ENCODE results near the gene CORO1C.
"Not testable (repeated sequence)": the region's sequence is repeated elsewhere in the genome, so short reads cannot be mapped to it uniquely, and the experiment has no call there.

Gene CORO1C

DNA sequence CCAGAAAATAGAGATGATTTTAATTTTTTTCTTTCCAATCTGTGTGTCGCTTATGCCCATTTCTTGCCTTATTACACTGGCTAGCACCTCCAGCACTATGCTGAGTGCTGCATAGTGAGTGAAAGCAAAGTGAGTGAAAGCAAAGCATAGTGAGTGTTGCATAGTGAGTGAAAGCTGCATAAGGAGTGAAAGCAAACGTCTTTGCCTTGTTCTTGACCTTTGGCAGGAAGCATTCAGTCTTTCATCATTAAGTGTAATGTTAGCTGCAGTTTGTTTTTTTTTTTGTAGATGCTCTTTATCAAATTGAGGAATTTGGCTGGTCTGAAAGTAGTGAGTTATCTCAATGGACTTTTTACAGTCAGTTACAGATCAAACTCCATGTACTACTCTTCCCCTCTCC lies 6.9 kb upstream of the CORO1C start:
- H3K27ac Mint-ChIP-seq, result no peak overlapping the region
- H3K36me3 Mint-ChIP-seq (ENCODE audit: low read depth), result no peaks in the 10 kb centered on the region
- H3K4me3 Mint-ChIP-seq, result no peak overlapping the region
- peaks cover 33% of the 10 kb centered on the region for H3K27me3 Mint-ChIP-seq (ENCODE audit: low read depth)
- no peaks in the 10 kb centered on the region for H3K9me3 Mint-ChIP-seq
- peaks cover 9% of the 10 kb centered on the region for H3K4me1 Mint-ChIP-seq (ENCODE audit: low read depth)

- no peaks in the 10 kb centered on the region for H3K36me3 Mint-ChIP-seq (ENCODE audit: low read depth)
- no peak overlapping the region for H3K27ac Mint-ChIP-seq
- H3K4me3 Mint-ChIP-seq, result no peak overlapping the region
- H3K4me1 Mint-ChIP-seq (ENCODE audit: low read depth), result peaks cover 18% of the 10 kb centered on the region
- H3K27me3 Mint-ChIP-seq (ENCODE audit: low read depth), result peaks cover 21% of the 10 kb centered on the region
- no peaks in the 10 kb centered on the region for H3K9me3 Mint-ChIP-seq
Observed at GRCh38 chr12:108735855-108736254, 4.5 kb upstream of the CORO1C start.

DNA sequence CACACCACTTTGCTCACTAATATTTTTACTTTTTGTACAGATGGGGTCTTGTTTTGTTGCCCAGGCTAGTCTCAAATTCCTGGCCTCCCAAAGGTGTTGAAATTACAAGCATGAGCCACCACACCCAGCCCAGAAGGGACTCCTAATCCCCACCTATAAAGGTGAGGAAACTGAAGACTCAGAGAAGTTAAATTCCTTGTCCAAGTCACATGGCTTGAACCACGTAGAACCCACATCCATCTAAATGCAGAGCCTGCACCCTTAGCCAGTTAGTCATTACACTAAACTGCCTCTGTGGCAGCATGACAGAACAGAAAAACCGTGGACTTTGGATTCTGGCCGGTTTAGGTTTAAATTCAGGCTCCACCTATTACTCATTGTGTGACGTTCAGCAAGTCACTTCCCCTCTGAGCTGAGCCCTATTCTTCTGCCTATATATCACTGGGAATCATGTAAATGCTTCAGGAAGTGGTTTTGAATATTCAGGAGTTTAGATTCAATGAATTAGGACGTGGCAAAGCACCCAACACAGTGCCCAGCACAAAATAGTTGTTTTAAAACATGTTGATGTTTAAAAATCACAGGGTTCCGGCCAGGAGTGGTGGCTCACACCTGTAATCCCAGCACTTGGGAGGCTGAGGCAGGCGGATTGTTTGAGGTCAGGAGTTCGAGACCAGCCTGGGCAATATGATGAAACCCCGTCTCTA lies 3.0 kb upstream of the CORO1C start:
- Mint-ChIP-seq H3K36me3 (ENCODE audit: low read depth) (no peaks in the 10 kb centered on the region), H3K9me3 (no peaks in the 10 kb centered on the region), H3K4me1 (ENCODE audit: low read depth) (peaks cover 30% of the 10 kb centered on the region), H3K27ac (peak overlapping the region; percentile 67), H3K4me3 (no peak overlapping the region), H3K27me3 (ENCODE audit: low read depth) (peaks cover 10% of the 10 kb centered on the region)

DNA sequence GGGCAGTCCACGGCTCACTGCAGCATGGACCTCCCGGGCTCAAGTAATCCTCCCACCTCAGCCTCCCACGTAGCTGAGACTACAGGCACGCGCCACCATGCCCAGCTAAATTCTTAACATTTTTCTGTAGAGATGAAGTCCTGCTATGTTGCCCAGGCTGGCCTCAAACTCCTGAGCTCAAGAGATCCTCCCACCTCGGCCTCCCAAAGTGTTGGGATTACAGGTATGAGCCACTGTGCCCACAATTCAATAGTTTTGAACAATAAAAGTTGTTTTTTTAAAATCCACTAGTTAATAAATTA lies 1.9 kb upstream of the CORO1C start:
- peaks cover 37% of the 10 kb centered on the region for H3K4me1 Mint-ChIP-seq (ENCODE audit: low read depth)
- peaks cover 11% of the 10 kb centered on the region for H3K27me3 Mint-ChIP-seq (ENCODE audit: low read depth)
- H3K4me3 Mint-ChIP-seq; H3K36me3 Mint-ChIP-seq (ENCODE audit: low read depth); H3K9me3 Mint-ChIP-seq; H3K27ac Mint-ChIP-seq: not testable (repeated sequence)

DNA sequence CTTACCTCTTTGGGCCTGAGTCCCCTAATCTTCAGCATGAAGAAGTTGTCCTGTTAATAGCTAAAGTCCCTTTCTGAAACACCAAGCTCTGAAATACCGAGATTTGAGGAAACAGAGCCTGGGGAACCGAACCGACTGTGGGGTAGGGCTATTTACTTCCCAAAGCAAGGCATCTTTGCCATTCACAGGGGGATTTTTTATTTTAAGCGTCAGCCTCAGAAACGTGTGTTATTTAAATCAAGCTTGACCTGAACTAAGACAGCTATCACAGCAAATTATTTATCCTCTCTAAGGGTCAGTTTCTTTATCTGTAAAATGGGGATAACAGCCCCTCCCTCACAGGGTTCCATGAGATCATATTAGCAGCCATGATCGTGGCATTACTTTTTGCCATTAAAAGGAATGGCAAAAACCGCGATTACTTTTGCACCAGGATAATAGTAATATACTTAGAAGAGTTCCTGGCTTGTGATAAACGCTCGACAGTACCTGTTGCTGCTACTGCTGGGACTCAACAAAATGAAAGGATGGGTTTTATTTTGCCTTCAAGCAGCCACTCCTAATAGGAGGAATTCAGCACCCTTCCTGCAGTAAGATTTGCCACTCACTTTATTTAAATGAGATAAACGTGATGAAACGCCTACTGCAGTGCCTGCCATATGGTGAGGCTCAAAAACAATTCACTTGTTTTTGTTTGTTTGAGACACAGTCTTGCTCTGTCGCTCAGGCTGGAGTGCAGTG lies 1.3 kb upstream of the CORO1C start:
- Mint-ChIP-seq H3K36me3 (ENCODE audit: low read depth) (peaks cover 1% of the 10 kb centered on the region), H3K4me3 (peak overlapping the region; percentile 93)

DNA sequence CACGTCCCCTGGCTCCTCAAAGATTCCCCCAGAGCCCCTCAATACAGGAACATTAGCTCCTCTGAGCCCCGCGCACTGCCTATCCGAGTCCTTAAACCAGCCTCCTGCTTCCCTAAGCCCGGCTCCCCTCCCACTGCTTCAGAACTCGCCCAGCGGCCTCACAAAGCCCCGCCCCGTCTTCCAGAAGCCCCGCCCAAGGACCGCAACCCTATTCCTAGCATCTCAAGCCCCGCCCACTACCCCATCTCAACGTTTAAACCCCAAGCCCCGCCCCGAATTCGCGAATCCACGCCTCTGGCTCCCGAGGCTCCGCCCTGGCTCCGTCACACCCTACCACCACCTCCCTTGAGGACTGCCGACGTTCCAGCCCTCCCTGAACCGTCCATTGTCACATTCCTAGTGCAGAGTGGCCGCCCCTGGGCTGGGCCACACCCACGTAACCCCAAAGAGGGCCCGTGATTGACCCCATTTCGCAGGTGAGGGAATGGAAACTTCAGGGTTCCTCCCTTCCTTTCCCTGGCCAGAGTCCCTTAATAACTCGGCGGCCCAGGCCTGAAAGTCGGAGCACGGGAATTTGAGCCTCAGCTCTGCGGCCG lies 646 bp upstream of the CORO1C start:
- Mint-ChIP-seq H3K4me3 (peak overlapping the region; percentile 93), H3K27ac (peak overlapping the region; percentile 93), H3K9me3 (no peaks in the 10 kb centered on the region), H3K4me1 (ENCODE audit: low read depth) (peaks cover 36% of the 10 kb centered on the region), H3K27me3 (ENCODE audit: low read depth) (peaks cover 8% of the 10 kb centered on the region), H3K36me3 (ENCODE audit: low read depth) (peaks cover 1% of the 10 kb centered on the region)

More for the DNA sequence above, 1.3 kb upstream of the CORO1C start:
- no peaks in the 10 kb centered on the region for H3K9me3 Mint-ChIP-seq
- peaks cover 8% of the 10 kb centered on the region for H3K27me3 Mint-ChIP-seq (ENCODE audit: low read depth)
- H3K4me1 Mint-ChIP-seq (ENCODE audit: low read depth), result peaks cover 34% of the 10 kb centered on the region
- H3K27ac Mint-ChIP-seq, result no peak overlapping the region

- Mint-ChIP-seq H3K27me3 (ENCODE audit: low read depth) (peaks cover 8% of the 10 kb centered on the region), H3K36me3 (ENCODE audit: low read depth) (peaks cover 1% of the 10 kb centered on the region), H3K4me3 (peak overlapping the region; percentile 83), H3K27ac (peak overlapping the region; percentile 70), H3K4me1 (ENCODE audit: low read depth) (peaks cover 35% of the 10 kb centered on the region), H3K9me3 (no peaks in the 10 kb centered on the region)
Observed at GRCh38 chr12:108730365-108731104, 783 bp downstream of the CORO1C start.

DNA sequence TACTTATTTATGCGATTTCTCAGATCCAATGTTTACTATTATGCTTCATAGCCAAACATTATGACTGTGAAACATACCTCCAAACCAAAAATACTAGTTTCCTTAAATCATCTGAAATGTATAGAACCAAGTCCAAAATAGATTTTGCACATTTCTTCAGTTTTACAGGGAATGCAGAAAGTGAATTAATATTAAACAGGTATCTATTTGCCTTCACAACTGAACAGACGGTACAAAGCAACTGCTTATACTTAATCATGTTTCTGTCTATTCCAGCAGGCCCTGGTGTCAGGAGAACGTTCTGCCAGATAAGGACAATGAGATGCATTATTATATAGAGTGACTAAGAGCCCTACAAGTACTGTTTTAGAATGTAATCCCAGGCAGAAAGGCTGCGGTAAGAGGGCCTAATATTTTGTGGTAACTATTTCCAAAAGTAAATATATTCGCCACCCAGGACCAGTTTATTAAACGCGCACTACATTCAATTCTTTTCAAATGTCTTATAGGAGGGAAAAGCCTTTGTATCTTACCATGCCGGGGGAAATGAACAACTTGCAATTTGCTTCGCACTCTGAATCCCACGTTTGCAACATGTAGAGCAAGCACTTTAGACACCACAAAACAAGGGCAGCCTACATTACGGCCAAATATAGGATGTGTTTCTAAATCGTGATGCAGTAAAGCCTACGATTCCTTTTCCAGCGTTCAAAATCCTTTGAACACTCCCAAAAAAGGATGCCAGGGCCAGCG lies 1.5 kb downstream of the CORO1C start:
- H3K4me3 Mint-ChIP-seq, result peak overlapping the region; percentile 83
- H3K27ac Mint-ChIP-seq, result peak overlapping the region; percentile 70
- peaks cover 1% of the 10 kb centered on the region for H3K36me3 Mint-ChIP-seq (ENCODE audit: low read depth)
- H3K9me3 Mint-ChIP-seq, result no peaks in the 10 kb centered on the region
- peaks cover 39% of the 10 kb centered on the region for H3K4me1 Mint-ChIP-seq (ENCODE audit: low read depth)
- peaks cover 4% of the 10 kb centered on the region for H3K27me3 Mint-ChIP-seq (ENCODE audit: low read depth)

GRCh38 chr12:108728820-108729611 lies 2.3 kb downstream of the CORO1C start:
- no peak overlapping the region for H3K4me3 Mint-ChIP-seq
- H3K27me3 Mint-ChIP-seq (ENCODE audit: low read depth), result peaks cover 4% of the 10 kb centered on the region
- peaks cover 43% of the 10 kb centered on the region for H3K4me1 Mint-ChIP-seq (ENCODE audit: low read depth)
- peaks cover 1% of the 10 kb centered on the region for H3K36me3 Mint-ChIP-seq (ENCODE audit: low read depth)
- H3K27ac Mint-ChIP-seq, result no peak overlapping the region
- H3K9me3 Mint-ChIP-seq, result no peaks in the 10 kb centered on the region

DNA sequence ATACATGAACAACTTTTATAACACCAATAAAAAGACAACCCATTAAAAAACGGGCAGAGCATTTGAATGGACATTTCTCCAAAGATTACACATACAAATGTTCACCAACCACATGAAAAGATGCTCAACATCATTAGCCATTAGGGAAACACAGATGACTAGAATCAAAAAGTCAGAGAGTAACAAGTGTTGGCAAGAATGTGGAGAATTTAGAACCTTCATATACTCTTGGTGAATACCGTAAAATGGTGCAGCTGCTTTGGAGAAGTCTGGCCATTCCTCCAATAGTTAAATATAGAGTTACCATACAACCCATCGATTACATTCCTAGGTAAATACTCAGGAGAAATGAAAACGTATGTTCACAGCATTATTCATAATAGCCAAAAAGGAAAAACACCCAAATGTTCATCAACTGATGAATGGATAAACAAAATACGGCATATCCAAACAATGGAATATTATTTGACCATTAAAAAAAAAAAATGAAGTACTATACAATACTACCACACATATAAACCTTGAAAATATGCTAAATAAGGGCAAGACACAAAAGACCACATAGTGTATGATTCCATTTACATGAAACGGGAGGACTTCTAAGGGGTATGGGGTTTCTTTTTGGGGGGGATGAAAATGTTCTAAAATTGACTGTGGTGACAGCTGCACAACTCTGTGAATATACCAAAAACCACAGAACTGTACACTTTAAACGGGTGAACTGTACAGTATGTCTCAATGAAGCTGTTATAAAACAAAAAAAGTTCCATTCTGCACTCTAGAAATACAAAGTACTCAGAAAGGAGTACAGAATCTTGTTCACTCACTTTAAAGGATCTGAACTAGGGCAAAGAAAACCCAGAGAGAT lies 3.2 kb downstream of the CORO1C start:
- Mint-ChIP-seq H3K27ac (no peak overlapping the region), H3K36me3 (ENCODE audit: low read depth) (peaks cover 1% of the 10 kb centered on the region), H3K9me3 (no peaks in the 10 kb centered on the region), H3K27me3 (ENCODE audit: low read depth) (peaks cover 4% of the 10 kb centered on the region), H3K4me3 (no peak overlapping the region), H3K4me1 (ENCODE audit: low read depth) (peaks cover 48% of the 10 kb centered on the region)

- Mint-ChIP-seq H3K4me1 (ENCODE audit: low read depth) (peaks cover 47% of the 10 kb centered on the region), H3K27ac (no peak overlapping the region), H3K4me3 (no peak overlapping the region)
Observed at GRCh38 chr12:108727161-108727560, 4.2 kb downstream of the CORO1C start.

GRCh38 chr12:108724890-108725151 lies 6.5 kb downstream of the CORO1C start:
- peak overlapping the region; percentile 6 for H3K27ac Mint-ChIP-seq
- H3K9me3 Mint-ChIP-seq, result no peaks in the 10 kb centered on the region
- peaks cover 1% of the 10 kb centered on the region for H3K36me3 Mint-ChIP-seq (ENCODE audit: low read depth)
- no peak overlapping the region for H3K4me3 Mint-ChIP-seq
- H3K4me1 Mint-ChIP-seq (ENCODE audit: low read depth), result peaks cover 36% of the 10 kb centered on the region
- peaks cover 4% of the 10 kb centered on the region for H3K27me3 Mint-ChIP-seq (ENCODE audit: low read depth)

More at GRCh38 chr12:108727161-108727560, 4.2 kb downstream of the CORO1C start:
- Mint-ChIP-seq H3K9me3 (no peaks in the 10 kb centered on the region), H3K36me3 (ENCODE audit: low read depth) (peaks cover 1% of the 10 kb centered on the region), H3K27me3 (ENCODE audit: low read depth) (peaks cover 4% of the 10 kb centered on the region)
